GM19023 (cell line): ENCODE measurements around the gene DGUOK.

Source experiments
- ATAC-seq: cut with Tn5 transposase; IDR thresholded peaks from one replicate; pipeline ENCODE4 v1.9.1; 2021; ENCODE audit warnings: mild to moderate bottlenecking, moderate library complexity; ENCODE audit not compliant: unreplicated experiment

The DGUOK gene

GRCh38 chr2:73993778-73994177 is 67.1 kb downstream of the DGUOK start:
- ATAC-seq, result no peak

- no peak for ATAC-seq
These were observed 67.6 kb downstream of the DGUOK start for GRCh38 chr2:73994178-73994831.

GRCh38 chr2:73995810-73996209 is 69.1 kb downstream of the DGUOK start:
- ATAC-seq, result no peak

GRCh38 chr2:73997813-73998212 is 71.1 kb downstream of the DGUOK start:
- ATAC-seq, result no peak

GRCh38 chr2:73998451-73998850 is 71.8 kb downstream of the DGUOK start:
- ATAC-seq, result no peak

GRCh38 chr2:73998933-73999332 is 72.3 kb downstream of the DGUOK start:
- ATAC-seq, result no peak

GRCh38 chr2:73999881-74000597 is 73.4 kb downstream of the DGUOK start:
- no peak for ATAC-seq

GRCh38 chr2:74000666-74001065 is 74.0 kb downstream of the DGUOK start:
- ATAC-seq, result no peak

GRCh38 chr2:74001121-74001520 is 74.4 kb downstream of the DGUOK start:
- ATAC-seq, result no peak

GRCh38 chr2:74001781-74002504 is 75.3 kb downstream of the DGUOK start:
- ATAC-seq, result peak; percentile 50

GRCh38 chr2:74002505-74003421 is 76.1 kb downstream of the DGUOK start:
- peak; percentile 88 for ATAC-seq

GRCh38 chr2:74003494-74004211 is 77.0 kb downstream of the DGUOK start:
- no peak for ATAC-seq

GRCh38 chr2:74004212-74005182 is 77.8 kb downstream of the DGUOK start:
- ATAC-seq, result no peak

- no peak for ATAC-seq
These were observed 79.1 kb downstream of the DGUOK start for GRCh38 chr2:74005786-74006185.

GRCh38 chr2:74006459-74006858 is 79.8 kb downstream of the DGUOK start:
- ATAC-seq, result no peak

GRCh38 chr2:74007121-74007520 is 80.4 kb downstream of the DGUOK start:
- no peak for ATAC-seq

GRCh38 chr2:74007711-74008110 is 81.0 kb downstream of the DGUOK start:
- ATAC-seq, result no peak
